Activated naive CD4-positive, alpha-beta T cell (primary cell): ENCODE data around the gene AZIN2.
"Not testable (repeated sequence)": the region's sequence is repeated elsewhere in the genome, so short reads cannot be mapped to it uniquely, and the experiment has no call there.

Experiments used
- DNase-seq, 4 experiments: peaks; one replicate each; lab custom pipeline; 2025; lab: John Stamatoyannopoulos, UW

The AZIN2 gene

DNA sequence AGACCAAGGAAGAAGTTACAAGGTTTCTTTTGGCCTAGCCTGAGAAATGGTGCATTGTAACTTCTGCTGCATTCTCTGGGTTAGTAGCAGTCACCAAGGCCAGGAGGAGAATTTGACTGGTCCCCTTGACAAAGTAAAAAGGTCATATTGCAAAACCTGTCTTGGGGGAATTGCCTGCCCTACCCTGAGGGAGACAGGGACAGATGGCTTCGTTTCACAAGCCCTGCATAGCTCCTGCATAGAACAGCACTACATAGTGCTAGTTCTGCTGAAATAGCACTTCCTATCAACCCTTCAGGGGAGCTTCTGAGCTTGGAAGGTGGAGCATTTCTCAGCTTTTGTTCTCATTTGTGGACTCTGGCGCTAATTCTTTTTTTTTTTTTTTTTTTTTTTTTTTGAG is 23.9 kb upstream of the AZIN2 start:
- no peak for DNase-seq

DNA sequence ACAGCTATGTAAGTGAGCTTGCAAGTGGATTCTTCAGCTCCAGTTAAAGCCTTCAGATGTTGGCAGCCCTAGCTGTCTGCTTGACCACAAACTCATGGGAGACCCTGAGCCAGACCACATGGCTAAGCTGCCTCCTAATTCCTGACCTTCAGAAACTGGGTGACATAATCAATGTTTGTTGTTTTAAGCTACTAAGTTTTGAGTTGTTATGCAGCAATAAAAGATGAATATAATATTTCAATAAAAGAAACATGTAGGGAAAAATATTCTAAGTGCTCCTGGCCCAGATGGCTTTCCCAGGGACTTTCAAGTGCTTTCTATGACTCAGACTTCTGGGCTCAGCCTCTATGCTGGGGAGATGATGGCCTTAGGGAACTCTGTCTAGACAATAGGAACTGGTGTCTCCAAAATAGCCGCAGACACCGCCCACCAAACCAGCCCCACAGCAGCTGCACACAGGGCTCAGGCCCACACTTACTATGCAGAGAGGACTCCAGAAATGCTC is 20.3 kb upstream of the AZIN2 start:
- DNase-seq: no peak

DNA sequence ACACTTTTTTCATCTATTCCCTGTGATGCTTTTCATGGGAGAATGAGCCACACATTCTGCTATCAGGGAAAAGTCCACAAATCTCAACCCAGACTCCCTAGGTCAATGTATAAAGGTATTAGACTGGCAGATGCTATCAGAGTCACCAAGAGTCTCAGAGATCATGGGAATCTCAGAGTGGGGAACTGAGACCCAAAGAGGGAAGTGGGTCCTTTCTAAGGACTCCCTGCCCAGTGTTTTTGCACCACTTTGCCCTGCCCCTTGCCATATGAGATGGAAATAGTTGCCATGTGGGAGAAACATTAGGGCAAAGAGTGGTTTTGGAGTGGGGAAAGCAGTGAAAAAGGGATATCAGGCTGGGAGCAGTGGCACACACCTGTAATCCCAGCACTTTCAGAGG is 19.1 kb upstream of the AZIN2 start:
- DNase-seq: no peak

DNA sequence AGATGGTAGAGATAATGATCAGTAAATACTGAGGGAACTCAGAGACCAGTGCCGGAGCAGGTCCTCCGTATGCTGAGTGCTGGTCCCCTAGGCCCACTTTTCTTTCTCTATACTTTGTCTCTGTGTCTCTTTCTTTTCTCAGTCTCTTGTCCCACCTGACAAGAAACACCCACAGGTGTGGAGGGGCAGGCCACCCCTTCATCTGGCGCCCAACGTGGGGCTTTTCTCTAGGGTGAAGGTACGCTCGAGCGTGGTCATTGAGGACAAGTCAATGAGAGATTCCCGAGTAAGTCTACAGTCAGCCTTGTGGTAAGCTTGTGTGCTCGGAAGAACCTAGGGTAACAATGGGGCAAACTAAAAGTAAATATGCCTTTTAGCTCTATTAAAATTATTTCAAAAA is 16.7 kb upstream of the AZIN2 start:
- not testable (repeated sequence) for DNase-seq

DNA sequence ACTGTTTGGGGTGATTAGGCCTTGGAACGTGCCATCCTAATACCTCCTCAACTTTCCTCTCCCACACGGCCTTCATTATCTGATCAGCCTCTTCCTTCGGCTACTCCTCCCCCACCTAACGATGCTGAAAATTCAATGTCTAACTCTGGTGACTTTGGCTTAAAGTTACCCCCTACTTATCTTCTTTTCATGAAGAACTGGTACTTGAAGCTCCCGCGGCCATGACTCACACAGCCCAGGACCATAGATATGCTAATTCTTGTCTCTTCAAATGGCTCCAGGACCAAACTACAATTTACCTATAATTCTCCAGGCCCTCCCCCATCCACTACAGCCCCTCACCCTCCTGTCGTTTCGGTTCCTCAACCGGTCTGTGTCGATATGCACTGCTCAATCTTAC is 15.7 kb upstream of the AZIN2 start:
- DNase-seq: no peak

DNA sequence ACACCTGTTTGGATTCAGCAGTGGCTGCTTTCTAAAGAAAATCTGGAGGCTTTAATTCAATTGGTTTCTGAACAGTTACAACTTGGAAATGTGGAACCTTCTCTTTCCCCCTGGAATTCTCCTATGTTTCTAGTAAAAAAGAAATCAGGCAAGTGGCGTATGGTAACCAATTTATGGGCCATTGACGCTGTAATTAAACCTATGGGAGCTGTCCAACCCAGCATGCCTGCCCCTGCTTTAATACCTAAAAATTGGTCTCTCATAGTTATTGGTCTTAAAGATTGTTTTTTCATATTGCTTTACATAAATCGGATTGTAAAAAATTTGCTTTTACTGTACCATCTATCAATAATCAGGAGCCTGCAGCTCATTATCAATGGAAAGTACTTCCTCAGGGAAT is 14.5 kb upstream of the AZIN2 start:
- not testable (repeated sequence) for DNase-seq

DNA sequence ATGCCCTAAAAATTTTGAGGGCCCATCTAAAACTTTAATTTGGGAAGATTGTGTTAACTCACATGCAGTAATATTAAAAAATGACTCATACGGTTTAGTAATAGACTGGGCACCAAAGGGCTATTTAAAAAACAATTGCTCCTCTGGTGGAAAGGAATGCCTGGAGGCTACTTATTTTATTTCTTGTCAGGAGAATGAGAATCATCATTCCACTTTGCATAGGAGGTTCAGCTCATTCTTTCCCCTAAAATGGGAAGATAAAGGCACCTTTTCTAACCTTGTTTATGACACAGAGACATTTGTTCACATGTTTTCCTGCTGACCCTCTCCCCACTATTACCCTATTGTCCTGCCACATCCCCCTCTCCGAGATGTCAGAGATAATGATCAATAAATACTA is 12.8 kb upstream of the AZIN2 start:
- DNase-seq: not testable (repeated sequence)

DNA sequence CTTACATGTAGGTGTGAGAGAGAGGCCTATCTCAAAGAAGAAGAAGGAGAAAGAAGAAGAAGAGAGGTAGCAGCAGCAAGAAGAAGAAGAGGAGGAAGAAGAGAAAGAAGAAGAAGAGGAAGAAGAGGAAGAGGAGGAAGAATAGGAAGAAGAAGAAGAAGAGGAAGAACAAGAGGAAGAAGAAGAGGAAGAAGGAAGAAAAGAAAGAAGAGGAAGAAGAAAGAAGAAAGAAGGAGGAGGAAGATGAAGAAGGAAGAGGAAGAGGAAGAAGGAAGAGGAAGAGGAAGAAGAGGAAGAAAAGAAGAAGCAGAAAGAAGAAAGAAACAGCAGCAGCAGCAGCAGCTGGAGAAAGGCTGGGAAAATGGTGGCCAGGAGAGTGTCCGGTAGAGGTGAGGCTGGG is 10.3 kb upstream of the AZIN2 start:
- no peak for DNase-seq

DNA sequence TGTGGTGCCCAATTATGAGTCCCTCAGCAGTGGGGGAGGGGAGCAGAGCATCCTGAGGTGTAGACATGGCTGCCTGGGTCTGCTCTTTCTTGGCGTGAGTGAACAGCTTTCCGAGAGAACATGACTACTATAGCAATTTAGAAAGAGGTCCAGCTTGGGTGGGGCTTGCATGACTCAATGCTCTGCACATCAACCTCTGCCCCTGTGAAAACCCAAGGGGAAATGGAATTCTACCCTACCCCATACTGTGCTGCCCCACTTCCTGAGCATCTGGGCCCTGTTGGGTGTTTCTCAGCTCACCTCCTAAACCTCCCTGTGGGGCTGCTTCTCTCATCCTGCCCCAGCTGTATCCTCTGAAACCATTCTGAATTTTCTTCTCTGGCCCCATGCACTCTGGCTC is 8.2 kb upstream of the AZIN2 start:
- DNase-seq: no peak

DNA sequence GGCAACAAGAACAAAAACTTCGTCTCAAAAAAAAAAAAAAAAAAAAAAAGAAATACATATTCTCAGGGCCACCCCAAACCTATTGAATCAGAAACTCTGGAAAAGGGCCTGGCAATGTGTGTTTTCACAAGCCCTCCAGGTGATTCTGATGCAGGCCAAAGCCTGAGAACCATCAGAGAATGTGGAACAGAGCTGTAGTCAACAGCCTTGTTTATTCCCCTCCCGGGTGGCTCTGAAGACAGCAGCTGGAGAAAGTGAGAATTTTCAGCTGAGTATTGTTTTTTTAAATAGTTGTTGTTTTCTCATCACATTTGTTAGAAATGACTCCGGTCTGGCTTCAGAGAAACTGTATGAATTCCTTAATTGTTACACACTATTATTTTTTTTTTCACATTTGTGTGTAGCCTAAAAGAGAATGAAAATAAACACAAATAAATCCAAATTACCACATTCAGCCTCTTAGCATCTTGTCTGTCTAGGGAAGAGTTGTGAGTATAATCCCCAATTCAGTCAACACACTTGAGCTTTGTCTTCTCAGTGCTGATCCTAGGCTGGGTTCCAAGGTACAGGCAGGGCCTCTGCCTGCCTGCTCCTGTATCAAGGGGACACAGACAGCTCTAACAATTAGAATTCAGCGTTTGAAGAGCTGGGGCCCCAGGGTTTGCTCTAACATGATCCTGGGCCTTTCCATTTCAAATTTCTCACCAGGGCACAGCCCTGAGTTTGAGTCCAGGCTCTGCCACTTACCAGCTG is 6.6 kb upstream of the AZIN2 start:
- DNase-seq: no peak

DNA sequence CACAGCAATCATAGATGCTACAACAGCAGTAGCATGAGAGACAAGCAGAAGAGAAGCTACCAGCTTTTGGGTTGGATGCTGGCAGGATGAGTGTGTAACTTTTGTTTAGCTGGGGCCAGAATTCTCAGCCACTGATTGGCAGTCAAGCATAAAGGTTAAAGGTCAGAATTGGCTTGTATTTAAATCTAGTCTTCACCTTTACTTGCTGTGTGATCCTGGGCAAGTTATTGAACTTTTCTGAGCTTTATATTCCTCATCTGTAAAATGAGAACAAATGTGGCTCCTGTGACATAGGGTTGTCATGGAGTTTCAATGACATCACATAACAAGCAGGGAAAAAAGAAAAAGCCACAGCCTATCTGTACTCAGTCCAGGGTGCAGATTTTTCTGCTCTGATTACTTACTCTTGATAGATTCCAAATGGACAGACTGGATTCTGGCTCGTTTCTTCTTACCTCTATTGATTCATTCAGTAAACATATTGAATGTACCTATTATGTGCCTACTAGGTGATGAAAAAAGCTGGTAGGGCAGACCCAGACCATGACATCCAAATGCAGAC is 2.8 kb upstream of the AZIN2 start:
- DNase-seq: no peak

DNA sequence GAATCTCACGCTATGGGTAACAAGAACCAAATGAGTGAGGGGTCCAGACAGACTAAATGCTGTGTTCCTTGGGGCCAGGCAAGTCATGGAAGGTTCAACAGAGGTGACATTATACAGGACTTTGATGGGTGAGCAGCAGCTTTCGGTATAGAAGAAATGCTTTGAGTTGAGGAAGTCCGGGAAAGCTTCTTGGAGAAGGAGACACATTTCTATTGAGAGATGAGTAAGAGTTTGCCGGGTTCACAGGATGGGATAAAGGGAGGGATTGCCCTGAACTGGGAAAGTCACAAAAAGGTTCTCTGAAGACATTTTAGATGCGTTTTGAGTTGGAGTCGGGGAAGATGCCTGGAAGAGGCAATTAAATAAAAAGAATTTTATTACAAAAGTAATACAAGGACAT is 580 bp upstream of the AZIN2 start:
- DNase-seq: no peak

DNA sequence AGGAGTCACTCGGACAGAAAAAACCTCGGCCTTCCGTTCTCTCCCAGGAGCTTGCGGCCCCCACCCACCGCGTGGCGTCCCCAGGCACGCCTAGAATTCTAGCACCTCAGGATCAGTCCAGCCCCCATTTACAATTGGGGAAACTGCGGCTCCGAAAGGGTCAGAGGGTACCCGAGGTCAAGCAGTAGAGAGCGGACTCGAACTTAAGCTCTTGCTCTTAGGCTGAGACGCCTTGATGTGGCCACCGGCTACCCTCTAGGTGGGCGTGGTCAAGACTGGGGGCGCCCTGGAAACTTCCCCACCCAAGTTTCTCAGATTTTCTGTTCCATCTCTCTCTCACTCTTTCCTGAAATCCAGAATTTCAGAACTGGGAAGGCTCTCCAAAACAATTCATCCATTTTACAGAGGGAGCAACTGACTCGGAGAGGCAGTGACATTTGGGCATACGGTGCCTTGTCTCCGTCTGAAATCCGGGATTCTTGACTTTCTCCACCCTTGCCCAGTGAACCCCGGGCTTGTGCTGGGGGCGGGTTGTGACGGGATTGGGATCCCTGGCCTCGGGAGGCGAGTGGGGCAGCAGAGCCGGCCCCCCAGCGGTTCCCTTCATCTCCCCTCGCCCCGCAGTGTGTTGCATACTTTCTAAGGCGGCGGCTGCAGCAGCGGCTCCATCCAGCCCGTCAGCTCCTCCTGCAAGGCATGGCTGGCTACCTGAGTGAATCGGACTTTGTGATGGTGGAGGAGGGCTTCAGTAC is 777 bp downstream of the AZIN2 start:
- no peak for DNase-seq

DNA sequence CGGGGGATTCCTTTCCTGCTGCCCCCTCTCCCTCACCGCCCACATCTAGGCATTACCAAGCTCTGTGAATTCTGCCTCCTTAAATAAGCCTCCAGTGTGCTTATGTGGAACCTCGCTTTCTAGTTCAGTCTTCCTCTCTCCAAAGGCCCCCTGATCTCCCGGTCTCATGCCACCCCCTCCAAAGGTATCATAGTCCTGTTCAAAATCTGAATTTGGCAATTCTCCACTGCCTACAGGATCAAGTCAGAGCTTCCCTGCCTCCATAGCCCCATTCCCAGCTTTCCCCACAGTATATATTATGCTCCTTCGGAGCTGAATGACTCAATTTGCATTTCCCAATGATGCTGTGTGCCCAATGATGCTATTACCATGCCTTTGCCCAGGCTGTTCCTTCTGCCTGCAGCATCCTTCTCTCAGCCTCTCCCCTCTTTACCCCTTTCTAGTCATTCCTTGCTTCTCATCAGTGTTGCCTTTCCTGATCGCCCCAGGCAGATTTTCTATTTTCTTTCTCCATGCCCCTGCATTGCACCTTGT is 1.7 kb downstream of the AZIN2 start:
- no peak for DNase-seq

DNA sequence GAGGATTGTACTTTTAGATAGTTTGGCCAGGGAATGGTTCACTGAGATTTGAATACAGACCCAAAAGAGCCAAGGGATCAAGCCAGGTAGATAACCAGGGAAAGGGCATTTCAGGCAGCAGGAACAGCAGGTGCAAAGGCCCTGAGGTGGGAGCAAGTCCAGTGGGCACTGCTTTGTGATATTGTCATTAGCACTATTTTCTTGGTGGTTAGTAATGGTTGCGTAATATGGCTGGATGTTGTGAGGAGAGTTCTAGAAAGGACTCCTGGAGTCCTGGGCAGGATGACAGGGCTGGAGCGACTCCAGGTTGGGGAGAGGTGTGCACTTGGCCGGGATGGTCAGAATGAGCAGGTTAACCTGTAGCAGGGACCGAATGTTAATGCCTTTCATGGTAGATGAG is 4.4 kb downstream of the AZIN2 start:
- DNase-seq: no peak

DNA sequence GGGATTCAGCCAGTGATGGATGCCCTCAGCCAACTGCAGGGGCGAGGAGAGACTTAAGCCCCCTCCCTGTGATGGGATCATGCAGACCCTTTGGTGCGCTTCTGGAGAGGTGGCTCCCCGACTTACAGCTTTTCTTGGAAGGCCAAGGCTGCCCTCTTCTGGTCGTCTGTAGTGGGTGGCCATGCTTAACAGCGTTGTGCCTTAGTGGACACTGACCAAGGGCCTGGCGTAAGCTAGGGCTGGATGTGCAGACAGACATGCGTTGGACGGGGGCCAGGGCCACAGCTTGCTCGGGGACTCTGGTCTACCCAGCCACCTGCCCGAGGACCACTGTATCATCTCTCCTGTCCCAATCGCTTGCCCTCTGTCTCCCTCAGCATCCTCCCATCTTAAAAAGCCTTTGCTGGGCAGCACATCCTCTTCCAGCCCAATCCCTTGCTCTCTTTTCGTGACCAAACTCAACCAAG is 5.5 kb downstream of the AZIN2 start:
- DNase-seq: peak in 1 of 4 experiments; percentile 14

DNA sequence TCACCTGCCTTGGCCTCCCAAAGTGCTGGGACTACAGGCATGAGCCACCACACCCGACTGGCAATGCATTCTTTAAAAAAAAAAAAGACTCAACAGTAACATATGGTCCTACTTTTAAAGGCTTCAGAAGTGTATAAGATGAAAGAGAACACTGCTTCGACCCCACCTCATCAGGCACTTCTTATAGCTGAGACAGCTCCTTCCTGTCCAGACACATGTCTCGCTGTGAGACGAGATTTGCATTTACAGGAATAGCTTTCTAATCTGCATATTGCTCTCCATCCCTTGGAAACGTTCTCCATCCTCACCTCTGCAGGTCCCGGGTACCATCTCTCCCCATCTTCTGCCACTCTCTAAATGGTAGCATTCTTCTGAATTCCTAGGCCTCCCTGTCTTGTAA is 6.7 kb downstream of the AZIN2 start:
- no peak for DNase-seq

DNA sequence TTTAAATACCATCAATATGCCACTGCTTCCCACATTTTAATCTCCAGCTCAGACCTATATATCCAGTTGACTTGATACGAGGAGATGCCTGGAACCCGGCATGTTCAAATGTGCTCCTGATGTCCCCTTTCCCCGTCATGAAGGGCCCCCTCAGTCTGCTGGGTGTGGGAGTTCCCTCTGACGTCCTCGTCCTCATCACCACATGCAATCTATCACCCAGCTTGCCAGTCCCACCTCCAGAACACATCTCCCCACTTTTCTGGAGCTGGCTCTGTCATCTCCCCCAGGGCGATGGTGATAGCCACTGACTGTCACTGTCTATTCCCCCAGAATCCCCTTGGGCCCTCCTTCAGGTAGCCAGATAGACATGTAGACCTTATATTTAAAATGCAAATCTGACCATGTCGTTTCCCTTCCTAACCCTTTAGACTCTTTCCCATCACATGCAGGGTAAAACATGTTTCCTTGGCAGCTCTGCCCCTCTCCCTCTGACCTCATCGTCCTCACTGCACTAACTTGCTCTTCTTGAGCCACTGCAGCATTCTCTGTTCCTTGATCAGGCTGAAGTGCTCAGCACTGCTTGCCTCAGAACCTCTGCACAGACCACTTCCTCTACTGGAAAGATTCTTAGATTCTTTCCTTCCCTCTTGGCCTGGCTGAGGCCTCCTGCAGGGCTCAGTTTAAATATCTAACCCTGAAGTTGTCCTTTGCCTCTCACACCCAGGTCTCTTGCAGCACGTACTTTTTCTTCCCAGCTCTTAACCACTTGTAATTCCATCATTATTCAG is 7.4 kb downstream of the AZIN2 start:
- no peak for DNase-seq

DNA sequence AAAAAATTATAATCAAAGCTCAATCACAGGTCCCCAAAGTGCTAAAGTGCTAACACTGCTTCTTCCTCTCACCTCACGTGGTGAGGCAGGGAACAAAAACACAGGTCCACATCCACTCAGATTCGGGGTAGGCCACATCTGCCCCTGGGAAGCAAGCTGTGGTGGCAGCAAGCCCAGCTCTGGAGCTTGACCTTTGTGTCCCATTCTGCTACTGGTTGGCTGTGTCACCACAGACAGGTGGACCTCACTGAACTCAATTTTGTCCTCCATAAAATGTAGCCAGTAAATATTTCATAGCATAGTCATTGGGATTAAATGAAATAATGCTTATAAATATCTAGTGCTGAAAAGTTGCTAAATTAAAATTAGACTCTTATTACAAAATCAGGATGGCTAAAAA is 8.5 kb downstream of the AZIN2 start:
- DNase-seq: no peak

DNA sequence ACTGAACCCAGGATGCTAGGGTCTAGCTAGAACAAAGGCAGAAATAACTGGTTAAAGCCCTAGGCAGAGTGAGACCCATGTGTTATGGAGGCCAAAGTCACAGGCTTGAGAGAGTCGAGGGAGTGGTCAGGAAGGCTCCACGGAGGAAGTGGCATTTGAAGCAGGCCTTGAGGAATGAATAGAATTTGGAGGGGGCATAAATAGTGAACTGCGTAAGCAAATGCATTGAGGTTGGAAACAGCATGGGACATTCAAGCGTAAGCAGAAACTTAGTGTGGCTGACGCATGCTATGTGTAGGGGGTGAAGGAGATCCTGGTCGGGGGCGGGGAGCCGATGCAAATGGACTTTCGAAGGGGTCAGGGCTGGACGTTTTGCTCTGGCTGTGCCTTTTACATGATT is 11.5 kb downstream of the AZIN2 start:
- no peak for DNase-seq

DNA sequence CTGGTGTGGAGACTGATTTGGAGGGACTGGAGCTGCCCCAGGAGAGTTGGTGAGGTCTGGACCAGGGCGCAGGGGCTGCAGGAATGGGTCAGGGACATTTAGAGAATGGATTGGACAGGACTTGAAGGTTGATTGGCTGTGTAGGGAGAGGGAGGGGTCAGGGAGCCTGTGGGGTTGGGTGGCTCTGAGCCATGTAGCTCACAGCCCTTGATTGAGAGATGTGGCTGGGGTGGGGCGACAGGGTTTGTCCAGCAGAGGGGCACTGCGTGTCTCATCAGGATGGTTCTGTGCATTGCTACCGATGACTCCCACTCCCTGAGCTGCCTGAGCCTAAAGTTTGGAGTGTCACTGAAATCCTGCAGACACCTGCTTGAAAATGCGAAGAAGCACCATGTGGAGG is 12.1 kb downstream of the AZIN2 start:
- no peak for DNase-seq

DNA sequence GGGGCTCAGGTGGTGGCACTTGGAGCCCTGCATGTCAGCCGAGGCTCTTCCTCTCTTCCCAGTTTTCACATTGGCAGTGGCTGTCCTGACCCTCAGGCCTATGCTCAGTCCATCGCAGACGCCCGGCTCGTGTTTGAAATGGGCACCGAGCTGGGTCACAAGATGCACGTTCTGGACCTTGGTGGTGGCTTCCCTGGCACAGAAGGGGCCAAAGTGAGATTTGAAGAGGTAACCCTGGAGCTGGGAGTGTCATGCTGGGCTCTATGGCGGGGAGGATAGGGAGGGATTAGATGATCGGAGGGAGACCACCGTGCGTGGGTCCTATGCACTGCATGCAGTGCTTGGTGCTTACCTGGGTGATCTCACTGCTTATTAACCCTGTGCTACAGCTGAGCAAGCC is 13.5 kb downstream of the AZIN2 start:
- DNase-seq: no peak
